ENCODE data around the gene CLDN4.
"Not testable (repeated sequence)": the region's sequence is repeated elsewhere in the genome, so short reads cannot be mapped to it uniquely, and the experiment has no call there.

Gene CLDN4

DNA sequence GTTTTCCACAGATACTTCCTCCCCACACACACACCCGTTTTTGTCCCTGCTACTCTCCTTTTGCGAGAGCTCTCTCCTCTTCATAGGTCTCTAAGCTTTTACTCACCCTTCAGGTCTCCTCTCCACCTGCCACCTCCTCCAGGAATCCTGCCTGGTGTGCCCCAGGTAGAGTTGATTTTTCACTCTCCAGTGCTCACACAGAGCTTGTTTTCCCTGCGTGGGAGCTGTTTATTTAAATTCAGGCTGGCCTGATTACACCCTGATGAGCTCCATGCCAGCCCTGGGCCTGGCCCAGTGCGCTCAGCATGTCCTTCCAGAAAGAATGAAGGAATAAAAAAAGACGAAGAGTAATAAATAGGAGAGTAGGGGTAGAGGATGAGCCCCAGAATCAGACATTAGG, 7.5 kb upstream of the CLDN4 start:
- DNase-seq (ENCODE audit: low spot score) (no peak), FAIRE-seq (no peak)

DNA sequence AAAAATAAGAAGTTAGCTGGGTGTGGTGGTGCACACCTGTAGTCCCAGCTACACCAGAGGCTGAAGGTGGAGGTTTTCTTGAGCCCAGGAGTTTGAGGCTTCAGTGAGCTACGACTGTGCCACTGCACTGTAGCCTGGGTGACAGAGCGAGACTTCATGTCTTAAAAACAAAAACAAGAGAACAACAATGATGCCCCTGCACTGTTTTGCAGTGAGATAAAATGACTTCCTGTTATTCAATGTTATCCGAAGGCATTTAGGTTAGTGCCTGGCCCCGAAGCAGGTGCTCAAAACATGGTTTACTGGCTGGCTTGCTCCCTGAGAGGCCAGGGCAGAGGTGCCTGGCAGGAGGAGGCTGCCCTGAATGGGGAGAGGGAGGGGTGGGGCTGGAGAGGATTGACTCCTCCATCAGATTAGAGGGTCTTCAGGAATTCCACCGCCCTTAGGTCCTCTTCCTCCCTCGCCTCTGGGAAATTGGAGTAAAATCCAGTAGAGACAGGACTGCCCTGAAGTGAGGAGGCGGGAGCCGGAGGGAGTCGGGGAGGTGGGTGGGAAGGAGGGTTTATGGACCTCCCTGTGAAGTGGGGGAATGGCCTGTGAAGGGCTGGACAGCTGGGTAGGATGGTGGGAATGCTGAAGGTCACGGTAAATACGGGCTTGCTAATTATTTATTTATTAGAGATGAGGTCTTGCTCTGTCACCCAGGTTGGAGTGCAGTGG, 6.8 kb upstream of the CLDN4 start:
- no peak for FAIRE-seq
- DNase-seq (ENCODE audit: low spot score), result no peak

DNA sequence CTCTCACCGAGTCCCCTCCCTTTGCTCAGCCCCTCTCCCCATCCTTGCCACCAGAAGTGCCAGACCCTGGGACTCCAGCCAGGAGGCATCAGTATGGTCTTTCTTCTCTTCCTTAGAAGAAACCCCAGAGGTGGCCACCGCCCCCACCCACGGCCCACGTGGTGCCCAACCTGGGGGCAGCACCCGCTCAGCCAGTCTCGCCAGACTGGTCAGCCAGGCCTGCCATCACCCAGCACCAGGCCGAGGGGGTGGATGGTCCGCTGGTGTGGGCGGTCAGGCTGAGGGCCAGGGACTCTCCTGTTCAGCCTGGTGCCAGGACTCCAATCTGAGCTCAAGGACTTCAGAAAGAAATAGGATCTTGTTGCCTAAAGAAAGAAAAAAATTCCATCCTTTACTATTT, 5.8 kb upstream of the CLDN4 start:
- FAIRE-seq (no peak), DNase-seq (ENCODE audit: low spot score) (no peak)

DNA sequence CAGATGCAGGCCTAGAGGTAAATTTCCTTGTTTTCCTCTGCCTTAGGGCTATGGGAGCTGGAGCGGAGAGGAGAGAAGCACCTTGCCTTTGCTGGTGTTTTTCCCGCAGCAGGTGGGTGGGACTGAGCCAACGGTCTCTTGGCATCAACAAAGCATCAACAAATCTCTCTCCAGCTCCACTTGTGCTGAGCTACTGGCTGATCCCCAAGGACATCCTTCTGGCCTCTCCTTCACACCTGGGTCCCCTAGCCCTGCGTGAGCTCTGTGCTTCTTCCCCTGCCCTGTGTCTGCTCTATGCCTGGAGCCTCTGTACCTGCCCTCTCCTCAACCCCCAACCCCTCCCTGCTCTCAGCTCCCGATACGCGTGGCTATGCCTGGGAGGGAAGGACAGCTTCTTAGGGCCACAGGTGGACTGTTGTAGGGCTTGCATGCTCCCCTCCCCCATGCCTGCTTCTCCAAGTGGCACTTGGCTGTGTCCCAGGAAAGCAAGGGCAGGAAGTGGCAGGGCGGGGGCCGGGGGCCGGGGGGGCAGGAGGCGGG, 3.2 kb upstream of the CLDN4 start:
- FAIRE-seq (no peak), DNase-seq (ENCODE audit: low spot score) (peak; percentile 88)

DNA sequence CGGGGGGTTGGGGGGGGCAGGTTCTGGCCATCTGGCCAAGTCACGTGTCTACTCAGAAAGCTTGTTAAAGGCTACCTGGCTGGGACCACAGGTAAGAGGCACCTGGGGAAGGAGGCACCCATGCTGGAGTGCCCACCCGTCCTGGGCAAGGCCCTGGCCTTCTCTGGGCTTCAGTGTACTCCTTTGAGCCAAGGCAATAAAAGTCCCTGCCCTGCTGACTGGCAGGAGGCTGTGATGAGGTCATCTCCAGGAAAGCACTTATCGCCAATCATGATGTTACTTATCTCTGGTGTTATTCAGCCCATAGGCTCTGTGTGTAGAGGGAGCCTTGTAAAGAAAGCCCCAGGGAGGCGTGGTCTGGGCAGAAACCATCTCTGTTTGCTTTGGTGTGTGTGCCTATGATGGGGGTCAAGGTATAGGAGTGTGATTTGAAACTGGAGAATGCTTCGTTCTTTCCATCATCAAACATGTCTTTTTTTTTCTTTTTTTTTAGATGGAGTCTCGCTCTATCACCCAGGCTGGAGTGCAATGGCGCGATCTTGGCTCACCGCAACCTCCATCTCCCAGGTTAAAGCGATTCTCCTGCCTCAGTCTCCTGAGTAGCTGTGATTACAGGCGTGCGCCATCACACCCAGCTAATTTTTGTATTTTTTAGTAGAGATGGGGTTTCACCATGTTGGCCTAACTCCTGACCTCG, 2.5 kb upstream of the CLDN4 start:
- DNase-seq (ENCODE audit: low spot score) (peak; percentile 97), FAIRE-seq (peak; percentile 87)

DNA sequence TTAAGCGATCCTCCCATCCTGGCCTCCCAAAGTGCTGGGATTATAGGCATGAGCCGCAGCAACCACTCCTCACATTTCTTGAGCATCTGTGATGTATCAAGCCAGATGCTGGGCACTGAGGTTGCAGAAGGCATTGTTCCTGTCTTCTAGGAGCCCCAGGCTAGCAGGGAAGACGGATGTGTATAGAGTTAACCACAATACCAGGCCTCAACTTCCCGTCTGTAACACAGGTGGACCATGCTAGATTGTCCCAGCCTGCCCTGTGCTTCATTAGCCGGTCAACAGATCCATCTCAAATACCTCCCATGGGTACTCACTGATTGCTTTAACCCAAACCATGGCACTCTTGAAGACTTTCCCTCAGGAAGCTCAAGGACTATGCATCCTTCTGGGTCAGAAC, 1.8 kb upstream of the CLDN4 start:
- FAIRE-seq (no peak), DNase-seq (ENCODE audit: low spot score) (no peak)

DNA sequence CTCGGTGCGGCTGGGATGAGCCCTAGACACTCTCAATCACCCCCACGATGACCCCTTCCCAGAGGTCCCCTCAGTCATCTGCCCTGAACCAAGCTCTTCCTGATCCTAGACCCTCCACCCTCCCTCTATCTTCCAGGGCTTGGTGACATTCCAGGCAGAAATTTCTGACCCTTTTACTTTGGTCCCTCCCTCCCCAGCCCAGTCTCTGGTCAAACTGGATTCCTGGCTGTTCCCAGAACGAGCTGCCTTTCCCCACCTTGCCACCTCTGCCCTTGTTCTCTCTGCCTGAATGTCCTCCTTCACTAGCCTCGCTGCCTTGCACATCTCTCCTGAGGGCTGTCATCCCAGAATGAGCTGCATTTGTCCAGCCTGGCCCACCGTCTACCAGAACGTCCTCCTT, 1.3 kb upstream of the CLDN4 start:
- FAIRE-seq (no peak), DNase-seq (ENCODE audit: low spot score) (no peak)

DNA sequence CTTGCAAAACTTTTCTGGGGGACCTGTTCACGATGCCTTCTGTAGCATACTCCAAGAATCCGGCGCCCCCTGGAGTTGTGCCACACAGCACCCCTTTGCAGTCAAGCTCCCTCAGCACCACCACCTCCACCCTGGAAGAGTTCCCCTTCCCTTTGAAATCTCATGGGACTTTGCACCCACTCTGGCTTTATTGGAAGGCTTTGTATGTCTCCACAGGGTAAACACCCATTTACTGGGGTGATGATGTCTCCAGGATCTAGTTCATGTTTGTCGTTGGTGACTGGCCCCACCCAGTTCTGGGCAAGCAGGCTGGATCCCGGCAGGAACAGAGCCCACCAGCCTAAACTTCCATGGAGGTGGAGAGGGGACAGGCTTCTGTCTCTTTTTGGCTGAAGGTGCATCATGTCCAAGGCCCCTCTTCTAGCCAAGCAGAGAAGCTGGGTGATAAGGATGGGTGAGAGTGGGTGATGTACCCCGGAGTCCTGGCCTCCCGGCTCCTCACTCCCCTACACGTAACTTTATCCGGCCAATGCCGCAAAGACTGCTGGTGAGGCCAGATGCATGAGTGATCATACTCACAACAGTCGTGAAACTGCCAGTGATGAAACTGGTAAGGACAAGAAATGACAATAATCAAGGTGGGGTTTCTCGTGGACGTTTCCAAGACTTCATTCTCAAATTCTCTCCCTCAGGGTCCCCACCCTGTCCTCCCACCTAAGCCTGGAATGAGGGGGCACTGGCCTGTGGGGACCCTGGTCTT, 695 bp upstream of the CLDN4 start:
- FAIRE-seq, result no peak

DNA sequence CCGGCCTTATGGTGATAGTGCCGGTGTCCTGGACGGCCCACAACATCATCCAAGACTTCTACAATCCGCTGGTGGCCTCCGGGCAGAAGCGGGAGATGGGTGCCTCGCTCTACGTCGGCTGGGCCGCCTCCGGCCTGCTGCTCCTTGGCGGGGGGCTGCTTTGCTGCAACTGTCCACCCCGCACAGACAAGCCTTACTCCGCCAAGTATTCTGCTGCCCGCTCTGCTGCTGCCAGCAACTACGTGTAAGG, 713 bp downstream of the CLDN4 start:
- DNase-seq (ENCODE audit: low spot score) (no peak), FAIRE-seq (no peak)

More for the DNA sequence above, 695 bp upstream of the CLDN4 start:
- DNase-seq (ENCODE audit: low spot score), result no peak

DNA sequence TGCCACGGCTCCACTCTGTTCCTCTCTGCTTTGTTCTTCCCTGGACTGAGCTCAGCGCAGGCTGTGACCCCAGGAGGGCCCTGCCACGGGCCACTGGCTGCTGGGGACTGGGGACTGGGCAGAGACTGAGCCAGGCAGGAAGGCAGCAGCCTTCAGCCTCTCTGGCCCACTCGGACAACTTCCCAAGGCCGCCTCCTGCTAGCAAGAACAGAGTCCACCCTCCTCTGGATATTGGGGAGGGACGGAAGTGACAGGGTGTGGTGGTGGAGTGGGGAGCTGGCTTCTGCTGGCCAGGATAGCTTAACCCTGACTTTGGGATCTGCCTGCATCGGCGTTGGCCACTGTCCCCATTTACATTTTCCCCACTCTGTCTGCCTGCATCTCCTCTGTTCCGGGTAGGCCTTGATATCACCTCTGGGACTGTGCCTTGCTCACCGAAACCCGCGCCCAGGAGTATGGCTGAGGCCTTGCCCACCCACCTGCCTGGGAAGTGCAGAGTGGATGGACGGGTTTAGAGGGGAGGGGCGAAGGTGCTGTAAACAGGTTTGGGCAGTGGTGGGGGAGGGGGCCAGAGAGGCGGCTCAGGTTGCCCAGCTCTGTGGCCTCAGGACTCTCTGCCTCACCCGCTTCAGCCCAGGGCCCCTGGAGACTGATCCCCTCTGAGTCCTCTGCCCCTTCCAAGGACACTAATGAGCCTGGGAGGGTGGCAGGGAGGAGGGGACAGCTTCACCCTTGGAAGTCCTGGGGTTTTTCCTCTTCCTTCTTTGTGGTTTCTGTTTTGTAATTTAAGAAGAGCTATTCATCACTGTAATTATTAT, 1.2 kb downstream of the CLDN4 start:
- peak; percentile 46 for DNase-seq (ENCODE audit: low spot score)
- no peak for FAIRE-seq

DNA sequence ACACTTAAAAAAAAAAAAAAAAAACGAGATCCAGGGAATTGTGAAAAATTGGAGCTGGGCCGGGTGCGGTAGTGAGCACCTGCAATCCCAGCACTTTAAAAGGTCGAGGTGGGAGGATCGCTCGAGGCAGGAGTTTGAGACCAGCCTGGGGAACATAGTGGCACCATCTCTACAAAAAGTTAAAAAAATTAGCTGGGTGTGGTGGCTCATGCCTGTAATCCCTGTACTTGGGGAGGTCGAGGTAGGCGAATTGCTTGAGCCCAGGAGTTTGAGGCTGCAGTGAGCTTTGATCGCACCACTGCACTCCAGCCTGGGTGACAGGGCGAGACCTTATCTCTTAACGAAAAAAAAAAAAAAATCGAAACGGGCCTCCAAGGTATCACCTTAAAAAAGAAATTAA, 2.0 kb downstream of the CLDN4 start:
- DNase-seq (ENCODE audit: low spot score), result no peak
- FAIRE-seq, result no peak

DNA sequence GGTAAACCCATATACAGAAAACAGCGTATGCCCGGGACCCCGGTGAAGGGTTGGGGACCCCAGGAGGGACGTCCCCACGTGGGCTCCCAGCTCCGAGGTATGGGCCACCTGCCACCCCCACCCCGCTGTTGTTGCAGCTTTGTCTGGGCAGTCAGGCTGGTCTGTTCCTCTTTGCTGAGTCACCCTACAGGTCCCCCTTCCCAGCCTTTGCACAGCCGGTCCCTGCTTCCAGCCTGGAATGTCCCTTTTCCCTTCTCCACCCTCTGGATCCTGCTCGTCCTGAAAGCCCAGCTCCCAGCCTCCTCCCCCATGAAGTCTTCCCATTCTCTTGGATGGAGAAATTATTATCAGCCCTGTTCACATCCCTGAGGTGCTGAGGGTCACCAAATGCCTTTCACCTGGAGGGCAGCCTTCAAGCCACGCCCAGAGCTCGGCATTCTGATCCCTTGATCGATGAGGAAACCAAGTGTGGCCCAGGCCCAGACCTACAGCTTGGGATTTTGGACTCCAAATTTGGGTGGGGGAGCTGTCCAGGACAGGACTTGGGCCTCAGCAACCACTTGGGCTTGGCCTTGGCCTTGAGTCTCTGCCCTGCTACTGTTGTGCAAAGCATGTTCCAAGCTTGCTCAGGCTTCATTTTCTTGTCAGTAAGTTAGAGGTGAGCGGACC, 2.6 kb downstream of the CLDN4 start:
- no peak for FAIRE-seq
- peak; percentile 58 for DNase-seq (ENCODE audit: low spot score)

DNA sequence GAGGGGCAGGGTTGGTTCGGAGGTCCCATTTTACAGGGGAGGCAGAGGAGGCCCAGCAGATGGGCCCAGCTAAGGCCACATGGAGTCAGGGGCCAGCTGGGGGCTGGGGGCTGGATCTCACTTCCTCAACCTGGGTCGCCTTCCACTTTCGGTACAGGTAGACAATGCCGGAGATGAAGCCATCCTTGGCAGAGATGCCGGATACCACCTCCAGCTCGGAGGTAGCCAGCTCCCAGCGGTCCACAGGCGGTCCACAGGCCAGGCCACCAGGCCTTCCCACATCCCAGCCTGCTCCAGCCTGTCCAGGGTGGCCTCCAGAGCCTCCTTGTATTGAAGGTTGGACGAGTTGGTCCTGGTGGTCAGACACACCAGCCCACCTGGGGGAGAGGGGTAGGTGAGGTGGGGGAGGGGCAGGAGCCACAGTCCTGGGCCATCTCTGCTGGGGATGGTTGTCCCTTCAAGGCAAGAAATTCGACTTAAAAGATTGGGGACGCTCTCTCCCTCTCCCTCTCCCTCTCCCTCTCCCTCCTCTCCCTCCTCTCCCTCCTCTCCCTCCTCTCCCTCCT, 3.9 kb downstream of the CLDN4 start:
- FAIRE-seq (no peak), DNase-seq (ENCODE audit: low spot score) (no peak)

DNA sequence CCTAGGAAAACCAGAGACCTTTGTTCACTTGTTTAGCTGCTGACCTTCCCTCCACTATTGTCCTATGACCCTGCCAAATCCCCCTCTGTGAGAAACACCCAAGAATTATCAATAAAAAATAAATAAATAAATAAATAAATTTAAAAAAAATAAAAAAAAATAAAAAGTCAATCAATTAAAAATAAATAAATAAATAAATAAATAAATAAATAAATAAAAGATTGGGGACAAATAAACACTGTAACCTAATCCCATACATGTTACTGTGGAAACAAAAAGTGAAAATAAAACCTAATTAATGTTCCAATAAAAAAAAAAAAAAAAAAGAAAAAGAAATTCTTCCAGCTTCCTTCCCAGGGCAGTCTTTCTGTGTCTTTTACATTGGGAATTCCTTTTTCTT, 6.4 kb downstream of the CLDN4 start:
- not testable (repeated sequence) for DNase-seq (ENCODE audit: low spot score)
- FAIRE-seq, result peak; percentile 46

DNA sequence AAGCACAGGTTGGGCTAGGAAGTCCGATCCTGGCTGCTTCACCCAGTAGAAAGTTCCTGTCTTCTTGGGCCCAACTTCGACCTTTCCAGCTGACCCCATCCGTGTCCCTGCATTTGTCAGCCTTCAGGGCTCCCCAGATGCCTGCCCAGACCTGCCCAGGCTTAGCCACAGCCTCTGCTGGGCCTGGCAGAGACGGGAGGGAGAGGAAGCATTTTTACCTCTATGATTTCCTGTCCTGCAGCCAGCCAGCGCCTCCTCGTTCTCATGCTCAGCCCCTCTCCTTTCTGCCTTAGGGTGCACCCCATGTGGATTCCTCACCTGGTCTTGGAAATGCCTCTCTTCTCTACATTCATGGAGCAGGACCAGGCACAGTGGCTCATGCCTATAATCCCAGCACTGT, 7.8 kb downstream of the CLDN4 start:
- peak; percentile 15 for DNase-seq (ENCODE audit: low spot score)

DNA sequence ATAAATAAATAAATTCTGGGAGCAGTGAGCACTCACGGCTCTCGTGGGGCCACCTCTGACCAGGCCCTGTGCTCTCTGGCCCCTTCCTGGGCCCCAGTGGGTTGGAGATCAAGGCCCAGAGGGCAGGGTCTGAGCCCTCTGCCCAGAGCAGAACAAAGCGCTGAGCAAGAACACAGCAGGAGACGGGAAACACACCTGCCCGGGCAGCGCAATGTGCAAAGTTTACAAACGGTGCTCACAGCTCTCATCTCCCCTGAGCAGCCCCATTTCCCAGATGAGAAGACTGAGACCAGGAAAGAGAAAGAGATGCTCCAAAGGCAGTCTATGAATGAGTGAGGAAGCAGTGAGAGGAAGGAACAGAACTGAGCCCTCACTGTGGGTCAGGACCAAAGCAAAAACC, 8.5 kb downstream of the CLDN4 start:
- FAIRE-seq (no peak), DNase-seq (ENCODE audit: low spot score) (no peak)

More for the DNA sequence above, 7.8 kb downstream of the CLDN4 start:
- FAIRE-seq, result no peak

DNA sequence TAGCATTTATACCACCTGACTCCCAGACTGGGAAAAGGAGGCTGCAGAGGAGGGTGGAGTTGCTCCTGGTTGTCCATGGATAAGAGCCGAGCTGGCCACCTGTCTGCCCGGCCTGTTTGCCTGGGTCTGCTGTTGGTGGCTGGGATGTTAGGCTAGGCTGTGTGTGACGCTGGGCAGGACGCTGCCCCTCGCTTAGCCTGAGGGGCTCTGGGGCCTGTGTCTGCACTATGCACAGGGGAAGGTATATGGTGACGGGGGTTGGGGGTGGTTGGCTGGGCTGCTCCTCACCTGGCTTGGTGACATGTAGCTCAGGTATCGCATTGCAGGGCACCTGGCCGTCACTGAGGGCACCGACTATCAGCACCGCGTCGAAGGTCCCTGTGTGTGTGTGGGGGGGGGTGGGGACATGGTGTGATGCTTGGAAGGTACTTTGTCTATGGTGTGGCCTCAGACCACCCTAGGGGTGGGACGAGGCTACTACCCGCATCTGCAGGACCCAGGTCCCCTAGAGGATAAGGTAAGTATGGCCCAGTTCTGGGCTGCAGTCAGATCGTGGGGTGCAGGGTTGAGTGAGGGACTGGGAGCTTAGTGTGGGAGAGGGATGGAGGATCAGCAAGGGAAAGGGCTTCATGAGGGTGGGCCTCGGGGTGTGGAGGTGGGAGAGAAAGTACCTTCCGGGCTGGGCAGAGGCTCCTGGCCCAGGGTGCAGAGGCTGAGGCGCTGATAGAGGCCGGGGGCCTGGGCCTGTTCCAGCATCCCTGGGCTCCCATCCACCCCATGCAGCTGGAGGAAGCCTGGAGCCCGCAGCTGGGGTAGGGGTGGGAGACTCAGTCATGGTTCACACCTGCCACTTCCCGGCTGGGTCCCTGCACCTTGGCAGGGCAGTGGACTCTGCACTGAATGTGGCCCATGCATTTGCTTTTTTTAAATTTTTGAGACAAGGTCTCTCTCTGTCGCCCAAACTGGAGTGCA, 9.2 kb downstream of the CLDN4 start:
- FAIRE-seq (no peak), DNase-seq (ENCODE audit: low spot score) (no peak)

DNA sequence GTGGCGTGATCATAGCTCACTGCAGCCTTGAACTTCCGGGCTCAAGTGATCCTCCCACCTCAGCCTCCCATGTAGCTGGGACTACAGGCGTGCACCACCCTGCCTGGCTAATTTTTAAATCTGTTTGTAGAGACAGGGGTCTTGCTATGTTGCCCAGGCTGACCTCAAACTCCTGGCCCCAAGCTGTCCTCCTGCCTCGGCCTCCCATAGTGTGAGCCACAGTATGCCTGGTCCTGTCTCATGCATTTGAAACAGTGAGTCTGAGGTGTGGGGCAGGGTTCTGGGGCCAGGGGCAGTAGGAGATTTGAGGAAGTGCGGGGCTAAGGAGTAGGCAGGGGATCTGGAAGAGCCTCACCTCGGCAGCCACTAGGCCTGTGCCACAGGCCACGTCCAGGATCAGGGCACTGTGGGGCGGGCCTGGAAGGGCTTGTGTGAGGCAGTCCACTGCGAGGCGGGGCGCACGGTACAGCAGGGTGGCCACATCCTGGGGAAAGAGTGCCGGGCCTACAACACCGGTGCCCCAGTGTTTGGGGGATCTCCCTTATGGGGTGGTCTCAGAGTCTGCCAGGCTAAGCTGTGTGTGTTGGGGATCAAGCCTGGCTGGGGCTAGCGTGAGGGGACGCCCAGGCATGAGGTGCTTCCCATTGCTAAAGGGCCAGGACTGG, 10.1 kb downstream of the CLDN4 start:
- no peak for FAIRE-seq

DNA sequence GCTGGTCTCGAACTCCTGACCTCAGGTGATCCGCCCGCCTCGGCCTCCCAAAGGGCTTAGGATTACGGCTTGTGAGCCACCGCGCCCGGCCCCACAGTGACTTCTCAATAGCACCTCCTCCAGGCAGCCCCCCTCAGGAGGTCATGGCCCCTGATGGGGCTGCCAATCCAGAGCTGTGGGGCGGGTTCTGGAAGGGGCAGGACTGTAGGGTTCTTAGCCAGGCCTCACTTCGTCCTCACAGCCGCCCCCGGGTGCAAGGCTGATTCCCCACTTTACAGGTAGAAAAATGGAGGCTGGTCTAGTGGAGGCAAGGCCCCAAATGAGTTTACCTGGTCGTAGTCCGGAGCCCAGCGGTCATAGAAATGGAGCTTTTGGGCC, 10.9 kb downstream of the CLDN4 start:
- no peak for DNase-seq (ENCODE audit: low spot score)
- no peak for FAIRE-seq

More for the DNA sequence above, 10.1 kb downstream of the CLDN4 start:
- DNase-seq (ENCODE audit: low spot score), result no peak
